Endothelial cell of umbilical vein (primary cell): ENCODE results near the gene SORCS3. TPM values are rescaled to one million over a fixed set of nuclear protein-coding genes. Genes with fewer than 3 reads are reported as not detected.

ENCODE experiments used
- BruUV-seq: library from RNA; stranded (reverse); fragments of 400-500 nt; replicated peaks from 2 replicates; lab custom pipeline; 2021; lab: Mats Ljungman, UMichigan
- CTCF ChIA-PET: fragments of 300-600, 350-600 bp; sonication (Branson Sonifier 250); formaldehyde crosslinking; loops from one replicate; lab custom pipeline; 2021; ENCODE audit warnings: antibody characterized with exemption, inconsistent platforms; lab: Charles Lee
- POLR2A ChIA-PET: fragments of 300-600, 350-600 bp; sonication (Branson Sonifier 250); formaldehyde crosslinking; loops from one replicate; lab custom pipeline; 2021; ENCODE audit warnings: antibody characterized with exemption, inconsistent platforms; lab: Charles Lee
- DNase-seq: peaks from one replicate; pipeline ENCODE4 v3.0.0-alpha.2; 2011; ENCODE audit warnings: low read depth, low spot score
- FAIRE-seq: peaks from 2 replicates; lab custom pipeline; 2011; peaks lifted over from hg19 to GRCh38; lab: Jason Lieb, UNC
- H2AFZ ChIP-seq: 2 replicates; pipeline ENCODE4 v1.6.0; 2012; ENCODE audit warnings: low read depth, low read length, control low read depth, inconsistent platforms
- H3K27ac ChIP-seq: 2 replicates; pipeline ENCODE4 v1.5.1; 2011; ENCODE audit warnings: low read depth, mild to moderate bottlenecking, control low read depth, low read length, moderate library complexity; ENCODE audit not compliant: insufficient read depth
- H3K27me3 ChIP-seq, 2 experiments: 2 replicates each; pipeline versions ENCODE4 v1.6.0 to v1.6.1; 2011; ENCODE audit warnings: low read length in 2 of 2, mixed read lengths in 1 of 2; ENCODE audit not compliant: control insufficient read depth in 2 of 2, insufficient read depth in 2 of 2
- H3K36me3 ChIP-seq, 2 experiments: 2 replicates in 1 of 2; 3 replicates in 1 of 2; pipeline ENCODE4 v1.5.1; 2011; ENCODE audit warnings: low read length in 2 of 2, mild to moderate bottlenecking in 1 of 2, moderate library complexity in 1 of 2; ENCODE audit not compliant: control insufficient read depth in 2 of 2, insufficient read depth in 2 of 2; ENCODE audit errors: extremely low read depth in 1 of 2
- H3K4me1 ChIP-seq: 3 replicates; pipeline ENCODE4 v1.5.1; 2011; ENCODE audit warnings: mild to moderate bottlenecking, low read length; ENCODE audit not compliant: control insufficient read depth, insufficient read depth; ENCODE audit errors: extremely low read depth
- H3K4me2 ChIP-seq: 2 replicates; pipeline ENCODE4 v1.6.1; 2011; ENCODE audit warnings: low read length, control low read depth, mixed read lengths; ENCODE audit not compliant: insufficient read depth
- H3K4me3 ChIP-seq, 3 experiments: fragments of 200-600 bp in 1 of 3; sonication (generic), shearing (Covaris generic) in 1 of 3; replicated peaks in 1 of 3; 2 replicates each; pipeline ENCODE4 v1.5.1; 2011 to 2016; ENCODE audit warnings: control low read depth in 3 of 3, low read length in 3 of 3, mild to moderate bottlenecking in 2 of 3, inconsistent platforms in 1 of 3, low read depth in 1 of 3, moderate library complexity in 1 of 3; ENCODE audit not compliant: insufficient read depth in 1 of 3
- H3K79me2 ChIP-seq: 2 replicates; pipeline ENCODE4 v1.6.0; 2012; ENCODE audit warnings: low read length, inconsistent platforms; ENCODE audit not compliant: control insufficient read depth, insufficient read depth
- H3K9ac ChIP-seq: replicated peaks from 2 replicates; pipeline ENCODE3; 2011; ENCODE audit warnings: low read length, control low read depth; ENCODE audit not compliant: insufficient read depth; ENCODE audit errors: extremely low read depth
- H3K9me1 ChIP-seq: replicated peaks from 3 replicates; pipeline ENCODE4 v1.6.0; 2011; ENCODE audit warnings: mild to moderate bottlenecking, low read length; ENCODE audit not compliant: control insufficient read depth, insufficient read depth; ENCODE audit errors: extremely low read depth
- H3K9me3 ChIP-seq: replicated peaks from 2 replicates; pipeline ENCODE4 v1.5.1; 2012; ENCODE audit warnings: low read length, inconsistent platforms; ENCODE audit not compliant: control insufficient read depth, insufficient read depth
- H4K20me1 ChIP-seq: replicated peaks from 2 replicates; pipeline ENCODE3; 2011; ENCODE audit warnings: mild to moderate bottlenecking, low read length; ENCODE audit not compliant: control insufficient read depth, insufficient read depth; ENCODE audit errors: extremely low read depth
- CTCF ChIP-seq, 2 donors: IDR thresholded peaks; 1 replicate in 1 of 2; 2 replicates in 1 of 2; pipeline ENCODE4 v1.5.1; 2011; ENCODE audit warnings: low read length in 2 of 2, mild to moderate bottlenecking in 2 of 2, moderate library complexity in 2 of 2, control low read depth in 1 of 2, inconsistent platforms in 1 of 2, low read depth in 1 of 2; ENCODE audit not compliant: insufficient read depth in 1 of 2; ENCODE audit errors: extremely low read depth in 1 of 2
- EZH2 ChIP-seq: IDR thresholded peaks from 2 replicates; pipeline ENCODE4 v1.6.1; 2012; ENCODE audit warnings: borderline replicate concordance, low read depth, mild to moderate bottlenecking, moderate library complexity, low read length, inconsistent platforms; ENCODE audit not compliant: severe bottlenecking
- FOS ChIP-seq: IDR thresholded peaks from 2 replicates; pipeline ENCODE4 v1.6.1; 2011; ENCODE audit warnings: mild to moderate bottlenecking, low read length, moderate library complexity, borderline replicate concordance; ENCODE audit not compliant: insufficient read depth
- GATA2 ChIP-seq: IDR thresholded peaks from 2 replicates; pipeline ENCODE4 v1.7.0; 2011; ENCODE audit warnings: low read depth, mild to moderate bottlenecking, moderate library complexity, mixed read lengths, low read length; ENCODE audit not compliant: insufficient read length, insufficient read depth
- JUN ChIP-seq: IDR thresholded peaks from 2 replicates; pipeline ENCODE4 v1.6.1; 2011; ENCODE audit warnings: borderline replicate concordance, low read depth; ENCODE audit not compliant: insufficient read length, insufficient read depth
- MAX ChIP-seq: IDR thresholded peaks from 2 replicates; pipeline ENCODE4 v1.6.1; 2011; ENCODE audit not compliant: insufficient read depth, insufficient read length
- MYC ChIP-seq: IDR thresholded peaks from one replicate; pipeline ENCODE4 v1.6.1; 2011; ENCODE audit warnings: mild to moderate bottlenecking, low read depth, low read length
- POLR2A ChIP-seq: IDR thresholded peaks from 2 replicates; pipeline ENCODE4 v1.6.1; 2012; ENCODE audit warnings: low read depth, mild to moderate bottlenecking, control low read depth, low read length
- POLR2AphosphoS5 ChIP-seq: IDR thresholded peaks from 2 replicates; pipeline ENCODE4 v1.6.1; 2012; ENCODE audit warnings: low read depth, mild to moderate bottlenecking, control low read depth, low read length, moderate library complexity; ENCODE audit not compliant: insufficient read depth
- dilution Hi-C: fragments of 300-500 bp; cut with MboI; formaldehyde crosslinking; loops from one replicate; pipeline ENCODE4 v1.15.0; 2019; ENCODE audit warnings: low sequenced_read_pairs; ENCODE audit not compliant: extremely low pct_ligation_motif_present
- intact Hi-C: fragments of 100-400 bp; cut with micrococcal nuclease; formaldehyde crosslinking; loops from one replicate; pipeline ENCODE4 v1.10.0; 2022
- polyA plus RNA-seq, 4 experiments: library from polyadenylated mRNA; depleted of rRNA in 3 of 4; stranded (reverse) in 3 of 4; unstranded in 1 of 4; fragments of >200 nt; gene quantifications; 2 replicates each; pipeline versions ENCODE4 v1.2.1 to v1.2.3, GENCODE V29; 2011 to 2012; ENCODE audit warnings: missing spikeins in 1 of 4
- total RNA-seq: library from RNA; stranded (reverse); gene quantifications from 2 replicates; pipeline ENCODE4 v1.2.3, GENCODE V29; 2021

The SORCS3 gene
- total and polyA plus RNA-seq, 2 donors (not counting 3 experiments of a cell fraction or from before 2014, with no cell fraction given): not detected

GRCh38 chr10:105266966-105267539 is 626.0 kb downstream of the SORCS3 start:
- dilution Hi-C loops: no loop called here
- Histone ChIP-seq H3K9me3 (peaks cover 1% of the 10 kb centered on the region), H4K20me1 (no peaks in the 10 kb centered on the region), H3K27ac (no peak overlapping the region), H3K9ac (no peak overlapping the region), H3K36me3 (no peaks in the 10 kb centered on the region), H3K4me2 (no peak overlapping the region), H3K4me1 (no peaks in the 10 kb centered on the region), H3K79me2 (no peaks in the 10 kb centered on the region), H3K27me3 (no peaks in the 10 kb centered on the region), H3K4me3 (no peak overlapping the region), H2AFZ (no peak overlapping the region), H3K9me1 (no peaks in the 10 kb centered on the region)
- TF ChIP-seq POLR2AphosphoS5 (no peak), MAX (no peak), JUN (no peak), GATA2 (no peak), EZH2 (no peak), POLR2A (no peak), CTCF (IDR thresholded peaks at IDR 0.05; ENCODE audit: extremely low read depth in 1 of 2, insufficient read depth in 1 of 2, low read depth in 1 of 2, low read length in 2 of 2) (no peak), MYC (no peak), FOS (no peak)
- DNase-seq (no peak), FAIRE-seq (no peak)
- no TSS peak for BruUV-seq
- POLR2A ChIA-PET: no interaction called here
- CTCF ChIA-PET: no interaction called here
- intact Hi-C loops: no loop called here
